Measurements from ENCODE around the gene TMEM204. TPM values are rescaled to one million over a fixed set of nuclear protein-coding genes. Genes with fewer than 3 reads are reported as not detected.

The TMEM204 gene
- total RNA-seq, 2 experiments from 2014 or later = 12.9 to 14.3 TPM

GRCh38 chr16:1537763-1538289 lies 4.4 kb downstream of the TMEM204 start:
- intact Hi-C loops (cut with micrococcal nuclease) = no loop called here
- Mint-ChIP-seq H3K27ac (peak overlapping the region; percentile 91), H3K27me3 (no peaks in the 10 kb centered on the region), H3K4me1 (ENCODE audit: low read depth) (peaks cover 45% of the 10 kb centered on the region), H3K9me3 (no peaks in the 10 kb centered on the region), H3K36me3 (ENCODE audit: low read depth) (peaks cover 51% of the 10 kb centered on the region), H3K4me3 (peak overlapping the region; percentile 99)
- no peak for TF ChIP-seq CTCF (IDR thresholded peaks at IDR 0.05)
- ChIA-PET POLR2A (interaction anchor here (0.6 to 1.8 kb wide), 8 partner anchors 9 to 617 kb away, joined by 3 to 8 read pairs (median 3); partner anchors contain the start of gene UQCC4), CTCF (interaction anchor here (0.9 to 2.4 kb wide), 7 partner anchors 8 to 174 kb away, joined by 3 to 9 read pairs (median 4); partner anchors contain the start of genes IFT140 and MAPK8IP3)
- DNase-seq (peak; percentile 54), ATAC-seq (no peak)

DNA sequence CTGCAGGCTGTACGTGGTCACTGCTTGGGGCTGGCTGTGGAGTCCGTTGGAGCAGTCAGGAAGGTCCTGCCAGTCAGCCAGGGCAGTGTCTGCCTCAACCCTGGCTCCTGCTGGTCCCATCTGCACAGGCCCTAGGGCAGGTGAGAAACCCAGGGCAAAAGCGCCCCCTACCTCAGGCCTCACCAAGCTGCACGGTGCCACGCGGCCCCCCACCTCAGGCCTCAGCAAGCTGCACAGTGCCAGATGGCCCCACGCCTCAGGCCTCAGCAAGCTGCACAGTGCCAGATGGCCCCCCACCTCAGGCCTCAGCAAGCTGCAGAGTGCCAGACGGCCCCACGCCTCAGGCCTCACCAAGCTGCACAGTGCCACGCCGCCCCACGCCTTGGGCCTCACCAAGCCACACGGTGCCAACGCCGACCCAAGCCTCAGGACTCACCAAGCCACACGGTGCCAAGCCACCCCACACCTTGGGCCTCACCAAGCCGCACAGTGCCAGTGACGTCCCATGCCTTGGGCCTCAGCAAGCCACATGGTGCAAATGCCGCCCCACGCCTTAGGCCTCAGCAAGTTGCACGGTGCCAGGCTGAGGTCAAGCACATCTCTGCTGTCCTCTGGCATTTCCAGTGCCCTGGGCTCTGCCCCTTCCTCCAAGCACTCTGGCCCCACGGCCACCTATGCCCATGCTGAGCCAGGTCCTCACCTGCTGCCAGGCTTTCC lies 5.5 kb downstream of the TMEM204 start:
- Mint-ChIP-seq H3K4me1 (ENCODE audit: low read depth) (peaks cover 56% of the 10 kb centered on the region), H3K27ac (peak overlapping the region; percentile 91), H3K36me3 (ENCODE audit: low read depth) (peaks cover 57% of the 10 kb centered on the region), H3K4me3 (peak overlapping the region; percentile 99), H3K27me3 (no peaks in the 10 kb centered on the region), H3K9me3 (no peaks in the 10 kb centered on the region)
- ATAC-seq = peak; percentile 21
- intact Hi-C loops (cut with micrococcal nuclease) = no loop called here
- CTCF ChIA-PET = interaction anchor here (0.9 to 1.4 kb wide), 2 partner anchors 9 to 112 kb away, joined by 3 to 7 read pairs; no protein-coding TSS in a partner anchor
- peak; percentile 14 for TF ChIP-seq CTCF (IDR thresholded peaks at IDR 0.05)
- peak; percentile 70 for DNase-seq
- POLR2A ChIA-PET = interaction anchor here (0.8 to 1.8 kb wide), 5 partner anchors 11 to 616 kb away, joined by 3 to 8 read pairs (median 5); partner anchors contain the start of gene UQCC4

DNA sequence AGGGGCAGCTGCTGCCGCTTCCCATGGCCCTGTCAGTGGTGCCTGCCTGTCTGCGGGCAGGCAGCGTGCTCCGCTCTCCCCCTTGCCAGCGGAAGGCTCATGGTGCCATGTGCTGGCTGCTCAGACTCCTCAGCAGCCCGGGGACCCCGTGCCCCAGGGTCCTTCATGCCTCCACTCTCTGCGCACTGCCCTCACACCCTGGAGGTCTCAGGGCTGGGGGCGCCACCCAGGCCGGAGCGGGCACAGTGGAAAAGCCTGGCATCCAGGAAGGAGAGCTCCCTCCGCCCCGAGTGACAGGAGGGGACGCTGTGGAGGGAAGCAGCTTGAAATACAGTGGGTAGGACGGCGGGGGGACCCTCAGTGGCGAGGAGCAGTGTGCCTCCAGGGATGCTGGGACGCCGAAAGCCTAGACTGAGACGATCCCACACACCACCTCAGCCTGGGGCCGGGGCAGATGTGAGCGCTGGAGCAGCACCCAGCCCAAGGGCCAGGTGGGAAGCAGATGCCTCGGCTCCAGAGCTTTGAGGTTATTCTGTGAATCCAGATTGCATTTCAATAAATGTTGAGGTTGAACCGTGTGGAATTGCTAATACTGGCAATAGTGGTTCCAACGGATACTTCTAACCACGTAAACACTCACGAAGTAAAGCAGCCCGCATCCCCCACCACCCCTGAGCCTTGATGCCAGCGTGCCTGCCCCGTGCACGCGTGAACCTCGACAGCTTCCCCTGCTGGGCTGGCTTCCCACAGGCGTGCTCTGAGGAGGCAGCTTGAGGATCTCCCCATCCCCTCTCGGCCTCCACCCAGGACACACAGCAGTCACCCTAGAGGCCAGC lies 6.5 kb downstream of the TMEM204 start:
- Mint-ChIP-seq H3K9me3 (no peaks in the 10 kb centered on the region), H3K4me1 (ENCODE audit: low read depth) (peaks cover 60% of the 10 kb centered on the region), H3K4me3 (no peak overlapping the region), H3K27me3 (no peaks in the 10 kb centered on the region), H3K36me3 (ENCODE audit: low read depth) (peaks cover 56% of the 10 kb centered on the region), H3K27ac (peak overlapping the region; percentile 71)
- intact Hi-C loops (cut with micrococcal nuclease) = loop anchor here (5.0 kb wide), 1 partner anchor 118 kb away; the partner anchor contains the start of gene UQCC4
- POLR2A ChIA-PET = interaction anchor here (1.2 kb wide), 1 partner anchor 15 kb away, joined by 3 read pairs; no protein-coding TSS in a partner anchor
- DNase-seq (no peak), ATAC-seq (no peak)
- TF ChIP-seq CTCF (IDR thresholded peaks at IDR 0.05) = no peak
- CTCF ChIA-PET = no interaction called here

DNA sequence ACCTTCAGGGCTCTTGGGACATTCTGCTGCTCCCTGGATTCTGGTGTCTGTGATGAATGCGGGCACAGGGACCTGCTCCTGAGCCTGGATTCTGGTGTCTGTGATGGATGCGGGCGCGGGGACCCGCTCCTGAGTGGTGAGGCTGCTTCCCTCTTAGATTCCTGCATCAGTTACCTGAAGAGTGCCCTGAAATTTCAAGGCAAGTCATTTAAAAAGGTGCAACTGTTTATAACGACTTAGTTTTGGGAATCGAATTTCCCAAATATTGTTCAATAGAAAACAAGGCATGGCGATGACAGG lies 7.0 kb downstream of the TMEM204 start:
- H3K4me1 Mint-ChIP-seq (ENCODE audit: low read depth) = peaks cover 65% of the 10 kb centered on the region
- TF ChIP-seq CTCF (IDR thresholded peaks at IDR 0.05) = no peak
- no peak overlapping the region for H3K4me3 Mint-ChIP-seq
- POLR2A ChIA-PET = interaction anchor here (1.2 kb wide), 1 partner anchor 15 kb away, joined by 3 read pairs; no protein-coding TSS in a partner anchor
- CTCF ChIA-PET = no interaction called here
- intact Hi-C loops (cut with micrococcal nuclease) = loop anchor here (5.0 kb wide), 1 partner anchor 118 kb away; the partner anchor contains the start of gene UQCC4
- ATAC-seq = no peak
- no peaks in the 10 kb centered on the region for H3K27me3 Mint-ChIP-seq
- H3K27ac Mint-ChIP-seq = peak overlapping the region; percentile 71
- peaks cover 54% of the 10 kb centered on the region for H3K36me3 Mint-ChIP-seq (ENCODE audit: low read depth)
- DNase-seq = no peak
- H3K9me3 Mint-ChIP-seq = no peaks in the 10 kb centered on the region
